Measurements from ENCODE around the gene KLHL20.
"Not testable (repeated sequence)": the region's sequence is repeated elsewhere in the genome, so short reads cannot be mapped to it uniquely, and the experiment has no call there.

GRCh38 chr1:173813654-173814053 lies 98.9 kb downstream of the KLHL20 start:
- TF ChIP-seq CTCF, POLR2A (IDR thresholded peaks at IDR 0.05): not testable (repeated sequence)
